GM19351 (cell line): Measurements from ENCODE around the gene ITGA5.
A peak's percentile ranks its signal among the peaks of the same experiment; 100 is the strongest.

ENCODE experiments used
- ATAC-seq: cut with Tn5 transposase; IDR thresholded peaks from one replicate; pipeline ENCODE4 v1.9.1; 2021; ENCODE audit warnings: mild to moderate bottlenecking, moderate library complexity; ENCODE audit not compliant: unreplicated experiment

The ITGA5 gene

GRCh38 chr12:54390668-54391551 lies 28.2 kb downstream of the ITGA5 start:
- peak; percentile 69 for ATAC-seq

DNA sequence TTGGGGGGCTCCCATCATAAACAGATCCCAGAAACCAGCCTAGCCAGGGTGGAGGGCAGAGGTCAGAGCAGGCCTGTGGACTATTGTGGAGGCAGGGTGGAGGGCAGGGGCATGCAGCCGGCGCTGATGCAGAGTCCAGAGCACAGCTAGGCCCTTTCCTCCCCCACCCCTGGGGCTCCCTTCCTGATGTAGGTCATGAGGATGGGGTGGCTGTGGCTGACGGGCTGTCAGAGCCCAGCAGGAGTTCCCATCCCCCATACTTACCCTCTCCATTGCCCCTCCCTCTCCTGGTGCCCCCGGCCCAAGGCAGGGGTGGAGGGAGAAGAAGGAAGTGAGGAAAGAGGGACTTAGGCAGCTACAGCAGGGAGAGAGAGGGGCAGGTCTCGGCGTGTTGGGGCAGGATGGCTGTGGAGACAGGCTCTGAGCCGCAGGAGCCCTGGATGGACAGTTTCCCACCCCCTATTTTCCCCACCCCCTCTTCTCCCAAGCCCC lies 28.8 kb downstream of the ITGA5 start:
- no peak for ATAC-seq

DNA sequence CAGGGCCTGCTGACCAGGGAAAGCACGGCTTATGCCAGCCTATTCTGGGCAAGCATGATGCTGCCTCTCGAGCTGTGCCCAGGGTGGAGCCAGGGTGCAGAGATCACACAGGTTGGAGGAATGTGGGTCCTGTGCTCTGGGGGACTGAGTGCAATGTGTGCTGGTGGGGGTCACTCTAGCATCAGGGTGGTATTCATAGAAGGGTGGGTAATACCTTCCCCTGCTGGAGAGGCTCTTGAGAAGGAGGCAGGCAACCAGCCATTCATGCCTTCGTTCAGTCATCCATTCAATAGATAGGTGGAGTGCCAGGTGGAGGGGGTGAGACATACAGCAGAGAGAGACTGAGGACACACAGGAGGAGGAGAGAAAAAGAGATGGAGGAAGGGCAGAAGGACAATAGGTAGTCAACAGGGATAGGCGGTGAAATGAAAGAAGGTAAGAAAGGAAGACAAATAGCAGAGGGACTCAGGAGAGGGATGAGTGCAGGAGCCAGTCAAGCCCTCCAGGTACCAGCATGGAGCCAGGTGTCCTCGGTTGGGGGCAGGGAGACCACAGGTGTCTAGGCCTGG lies 29.4 kb downstream of the ITGA5 start:
- ATAC-seq: no peak

GRCh38 chr12:54389134-54389508 lies 29.9 kb downstream of the ITGA5 start:
- ATAC-seq: no peak

DNA sequence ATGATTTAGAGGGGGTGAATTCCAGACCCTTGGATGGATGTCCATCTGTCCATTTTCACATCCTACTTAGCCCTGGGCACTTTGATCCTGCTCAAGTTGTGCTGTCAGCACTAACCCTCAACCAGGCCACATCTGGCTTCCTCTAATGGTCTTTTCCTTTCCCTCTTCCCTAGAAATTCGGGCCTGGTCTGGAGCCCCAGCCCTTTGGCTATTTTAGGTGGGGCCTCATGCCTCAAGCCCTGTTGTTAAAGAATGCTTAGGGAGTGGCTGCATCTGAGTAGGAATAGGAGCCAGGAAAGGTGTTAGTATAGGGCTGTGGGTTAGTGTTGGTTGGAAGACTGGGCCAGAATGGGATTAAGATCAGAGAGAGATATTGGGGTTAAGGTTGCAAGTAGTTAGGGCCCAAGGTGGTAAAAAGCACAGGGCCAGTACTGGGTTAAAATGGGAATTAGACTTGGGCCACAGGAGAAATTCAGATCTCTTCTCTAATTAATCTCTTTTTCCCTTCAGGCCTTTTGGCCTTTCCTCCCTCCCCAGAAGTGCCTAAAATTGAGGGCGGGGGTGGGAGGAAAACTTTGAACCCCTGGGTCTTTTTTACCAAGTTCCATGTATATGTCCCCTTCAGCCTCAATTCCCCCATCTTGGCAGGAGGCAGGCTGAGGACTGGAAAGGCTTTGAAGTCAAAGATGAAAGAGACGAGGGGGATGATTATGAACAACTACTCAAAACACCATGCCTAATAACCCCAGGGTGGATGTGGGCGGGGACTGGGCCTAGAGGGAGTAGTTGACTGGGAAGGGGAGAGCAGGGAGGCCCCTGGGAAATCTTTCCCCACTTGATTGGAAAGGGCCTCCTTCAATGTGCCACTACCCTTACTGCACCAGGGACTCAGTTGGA lies 30.6 kb downstream of the ITGA5 start:
- no peak for ATAC-seq

DNA sequence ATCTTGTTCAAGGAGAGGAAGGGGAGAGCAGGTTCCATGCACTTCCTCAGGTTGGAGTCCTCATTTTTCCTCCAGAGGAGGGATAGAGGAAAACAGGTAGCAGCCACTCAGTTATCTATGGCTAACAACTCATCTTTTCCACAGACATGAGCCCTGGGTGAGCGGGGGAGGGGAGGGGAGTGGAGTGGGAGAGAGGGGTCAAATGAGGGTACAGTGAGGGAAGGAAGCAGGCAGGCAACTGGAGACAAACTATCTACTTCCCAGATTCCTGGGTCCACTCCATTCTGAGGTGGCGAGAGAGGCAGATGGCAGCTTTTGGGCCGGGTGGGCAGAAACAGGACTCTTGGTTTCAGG lies 32.0 kb downstream of the ITGA5 start:
- ATAC-seq: no peak

- no peak for ATAC-seq
Measured at GRCh38 chr12:54386403-54387113, 32.5 kb downstream of the ITGA5 start.

- ATAC-seq: peak; percentile 75
Measured at GRCh38 chr12:54385251-54385914, 33.7 kb downstream of the ITGA5 start.

GRCh38 chr12:54384591-54385041 lies 34.5 kb downstream of the ITGA5 start, which contains the start of gene ZNF385A:
TSS of gene ZNF385A (minus strand) at chr12:54384733. CDS start at chr12:54384514, 219 bp downstream.
- ATAC-seq: peak; percentile 53

GRCh38 chr12:54383041-54383609 lies 35.9 kb downstream of the ITGA5 start:
- ATAC-seq: no peak

DNA sequence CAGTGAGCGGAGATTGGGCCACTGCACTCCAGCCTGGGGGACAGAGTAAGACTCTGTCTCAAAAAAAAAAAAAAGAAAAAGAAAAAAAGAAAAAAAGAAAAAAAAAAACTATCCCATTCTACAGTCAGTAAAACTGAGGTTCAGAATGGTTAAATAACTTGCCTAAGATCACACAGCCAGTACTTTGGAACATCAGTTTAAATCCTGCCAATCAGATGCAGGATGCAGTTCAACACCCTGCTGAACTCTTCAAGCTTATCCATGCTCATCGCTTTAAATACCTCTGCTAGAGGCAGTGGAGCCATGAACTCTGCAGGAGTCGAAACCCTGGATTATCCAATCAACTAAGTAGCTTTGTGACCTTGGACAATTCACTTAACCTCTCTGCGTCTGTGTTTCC lies 37.9 kb downstream of the ITGA5 start:
- ATAC-seq: no peak

- ATAC-seq: peak; percentile 85
Measured at GRCh38 chr12:54379398-54380201, 39.5 kb downstream of the ITGA5 start.

DNA sequence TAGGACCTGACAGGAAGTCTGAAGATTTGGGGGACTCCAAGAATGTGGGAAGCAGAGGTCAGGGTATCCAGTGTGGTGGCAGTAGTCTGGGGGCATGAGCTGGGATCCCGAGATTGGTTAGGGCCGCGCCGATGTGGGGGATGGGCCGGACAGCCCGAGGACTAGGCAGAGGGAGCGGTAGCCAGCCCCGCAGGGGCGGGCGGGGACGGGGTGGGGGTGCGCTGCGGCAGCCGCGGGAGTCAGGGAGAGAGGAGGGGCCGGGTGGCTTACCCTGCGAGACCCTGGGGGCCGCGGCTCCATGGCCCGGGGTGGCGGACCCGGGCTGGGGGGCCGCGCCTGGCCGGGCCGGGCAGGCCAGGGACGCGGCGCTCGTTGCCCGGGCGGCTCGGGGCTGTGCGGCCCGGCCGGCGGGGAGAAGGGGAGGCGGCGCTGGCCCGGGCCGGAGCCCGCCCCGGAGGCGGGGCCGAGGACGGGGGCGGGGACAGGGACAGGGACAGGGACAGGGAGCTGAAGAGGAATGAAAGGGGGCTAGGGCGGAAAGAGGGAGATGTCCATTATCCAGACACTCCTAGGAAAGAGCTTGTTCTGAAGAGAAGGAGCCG lies 40.2 kb downstream of the ITGA5 start:
- peak; percentile 56 for ATAC-seq

- ATAC-seq: no peak
Measured at GRCh38 chr12:54377797-54378515, 41.1 kb downstream of the ITGA5 start.

DNA sequence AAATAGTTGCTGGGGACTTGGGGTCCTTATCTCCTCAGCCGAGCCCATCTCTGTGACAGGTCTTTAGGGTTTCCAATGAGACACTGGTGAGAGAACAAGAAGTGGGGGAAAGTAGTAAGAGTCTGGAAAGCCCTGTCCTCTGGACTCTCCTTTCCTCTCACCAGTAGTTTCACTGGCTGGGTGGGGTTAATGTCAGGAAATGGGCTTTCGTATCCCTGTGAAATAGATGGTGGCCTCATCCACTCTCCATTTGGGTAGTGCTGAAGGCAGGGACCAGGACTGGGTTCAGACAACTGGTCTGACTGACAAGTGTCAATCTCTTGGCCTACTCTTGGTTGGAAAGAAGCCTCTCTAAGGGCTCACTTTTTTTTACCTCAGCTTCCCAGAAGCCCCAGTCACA lies 42.1 kb downstream of the ITGA5 start:
- ATAC-seq: no peak

GRCh38 chr12:54376596-54376995 lies 42.5 kb downstream of the ITGA5 start:
- no peak for ATAC-seq

GRCh38 chr12:54375259-54375579 lies 43.8 kb downstream of the ITGA5 start:
- no peak for ATAC-seq
